Measurements from ENCODE around the gene ADRA2C. TPM values are rescaled to one million over a fixed set of nuclear protein-coding genes. Genes with fewer than 3 reads are reported as not detected.

ADRA2C gene
- total RNA-seq, 3 donors from 2014 or later, result 1.6 to 6.9 (median 3.5) TPM

DNA sequence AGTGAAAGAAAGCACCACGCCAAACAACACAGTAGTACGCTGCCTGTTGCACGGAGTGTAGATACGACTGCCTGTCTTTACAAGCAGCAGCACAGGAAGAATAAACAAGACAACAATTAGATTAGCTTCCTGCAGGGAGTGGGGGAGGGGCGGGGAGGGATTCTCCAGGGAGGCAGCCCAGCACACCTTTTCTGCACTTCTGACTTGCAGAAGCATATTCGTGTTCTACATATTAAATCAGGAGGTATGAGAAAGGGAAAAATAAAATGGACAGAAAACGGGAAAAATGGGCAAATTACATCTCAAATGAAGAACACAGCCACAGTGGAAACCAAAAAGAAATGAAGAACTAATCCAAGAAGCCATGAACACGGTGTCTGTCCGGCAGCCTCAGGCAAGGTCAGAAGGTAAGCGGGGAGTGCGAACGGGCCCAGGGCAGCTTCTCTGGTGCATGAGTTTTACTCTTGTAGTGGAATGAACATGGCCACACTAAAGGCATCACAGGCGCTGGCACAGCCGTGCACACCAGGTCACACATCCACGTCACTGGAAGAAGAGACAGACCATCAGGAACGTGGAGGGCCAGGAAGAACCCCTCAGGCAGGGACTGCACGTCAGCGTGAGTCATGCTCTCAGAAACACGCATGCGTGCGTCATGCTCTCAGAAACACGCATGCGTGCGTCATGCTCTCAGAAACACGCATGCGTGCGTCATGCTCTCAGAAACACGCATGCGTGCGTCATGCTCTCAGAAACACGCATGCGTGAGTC lies 20.1 kb upstream of the ADRA2C start:
- Histone ChIP-seq H3K4me3 (no peak overlapping the region), H3K27ac (no peak overlapping the region), H3K4me1 (no peaks in the 10 kb centered on the region), H3K27me3 (peaks cover 6 to 79% of the 10 kb centered on the region in 2 donors), H3K36me3 (no peaks in the 10 kb centered on the region), H3K9me3 (peaks cover 4 to 12% of the 10 kb centered on the region in 2 donors)
- no peak for DNase-seq (ENCODE audit: low spot score in 2 of 2)
- TF ChIP-seq POLR2A (IDR thresholded peaks at IDR 0.05) (no peak), POLR2AphosphoS5 (IDR thresholded peaks at IDR 0.05) (no peak)
- TF ChIP-seq, protein P1, sequence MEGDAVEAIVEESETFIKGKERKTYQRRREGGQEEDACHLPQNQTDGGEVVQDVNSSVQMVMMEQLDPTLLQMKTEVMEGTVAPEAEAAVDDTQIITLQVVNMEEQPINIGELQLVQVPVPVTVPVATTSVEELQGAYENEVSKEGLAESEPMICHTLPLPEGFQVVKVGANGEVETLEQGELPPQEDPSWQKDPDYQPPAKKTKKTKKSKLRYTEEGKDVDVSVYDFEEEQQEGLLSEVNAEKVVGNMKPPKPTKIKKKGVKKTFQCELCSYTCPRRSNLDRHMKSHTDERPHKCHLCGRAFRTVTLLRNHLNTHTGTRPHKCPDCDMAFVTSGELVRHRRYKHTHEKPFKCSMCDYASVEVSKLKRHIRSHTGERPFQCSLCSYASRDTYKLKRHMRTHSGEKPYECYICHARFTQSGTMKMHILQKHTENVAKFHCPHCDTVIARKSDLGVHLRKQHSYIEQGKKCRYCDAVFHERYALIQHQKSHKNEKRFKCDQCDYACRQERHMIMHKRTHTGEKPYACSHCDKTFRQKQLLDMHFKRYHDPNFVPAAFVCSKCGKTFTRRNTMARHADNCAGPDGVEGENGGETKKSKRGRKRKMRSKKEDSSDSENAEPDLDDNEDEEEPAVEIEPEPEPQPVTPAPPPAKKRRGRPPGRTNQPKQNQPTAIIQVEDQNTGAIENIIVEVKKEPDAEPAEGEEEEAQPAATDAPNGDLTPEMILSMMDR (IDR thresholded peaks at IDR 0.05), result no peak
- intact Hi-C loops (cut with DNase I; ENCODE audit: low total_unique reads), result loop anchor here (5.0 kb wide), 1 partner anchor 749 kb away; no protein-coding TSS in a partner anchor

DNA sequence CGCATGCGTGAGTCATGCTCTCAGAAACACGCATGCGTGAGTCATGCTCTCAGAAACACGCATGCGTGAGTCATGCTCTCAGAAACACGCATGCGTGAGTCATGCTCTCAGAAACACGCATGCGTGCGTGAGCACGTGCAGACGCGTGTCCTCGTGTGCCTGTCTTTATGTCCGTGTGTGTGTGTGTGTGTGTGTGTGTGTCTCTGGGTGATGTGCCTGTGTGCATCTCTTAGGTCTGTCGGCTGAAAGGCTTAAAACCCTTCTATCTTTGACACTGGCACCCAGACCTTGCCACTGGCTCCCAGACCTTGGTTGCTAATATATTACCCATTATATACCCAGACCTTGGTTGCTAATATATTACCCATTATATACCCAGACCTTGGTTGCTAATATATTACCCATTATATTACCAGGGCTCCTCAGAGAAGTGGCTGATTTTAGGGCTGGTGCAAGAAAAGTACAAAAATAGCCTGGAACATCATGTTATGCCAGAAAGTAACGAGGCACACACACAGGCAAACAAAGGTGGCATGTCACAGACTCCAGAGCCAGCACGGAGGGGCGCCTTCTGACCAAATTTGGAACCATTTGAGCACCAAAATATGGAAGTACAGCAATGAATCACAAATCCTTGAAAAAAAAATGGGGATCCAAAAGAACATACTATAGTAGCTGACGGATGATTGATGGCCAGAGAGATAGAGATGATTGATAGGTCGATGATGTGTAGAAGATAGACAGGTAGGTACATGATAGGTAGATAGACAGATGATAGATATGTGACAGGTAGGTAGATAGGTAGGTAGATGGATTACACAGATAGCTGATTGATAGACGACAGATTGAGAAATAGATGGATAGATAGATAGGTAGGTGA lies 19.2 kb upstream of the ADRA2C start:
- H3K27ac ChIP-seq, result no peak overlapping the region
- TF ChIP-seq, protein P1 (IDR thresholded peaks at IDR 0.05), result no peak
- TF ChIP-seq POLR2AphosphoS5 (IDR thresholded peaks at IDR 0.05) (no peak), POLR2A (IDR thresholded peaks at IDR 0.05) (no peak)
- H3K4me3 ChIP-seq, result no peak overlapping the region
- intact Hi-C loops (cut with DNase I; ENCODE audit: low total_unique reads), result loop anchor here (5.0 kb wide), 1 partner anchor 750 kb away; no protein-coding TSS in a partner anchor
- H3K4me1 ChIP-seq, result no peaks in the 10 kb centered on the region
- no peaks in the 10 kb centered on the region for H3K36me3 ChIP-seq
- DNase-seq (ENCODE audit: low spot score in 2 of 2), result no peak
- peaks cover 6 to 79% of the 10 kb centered on the region in 2 donors for H3K27me3 ChIP-seq
- peaks cover 4 to 8% of the 10 kb centered on the region in 2 donors for H3K9me3 ChIP-seq

DNA sequence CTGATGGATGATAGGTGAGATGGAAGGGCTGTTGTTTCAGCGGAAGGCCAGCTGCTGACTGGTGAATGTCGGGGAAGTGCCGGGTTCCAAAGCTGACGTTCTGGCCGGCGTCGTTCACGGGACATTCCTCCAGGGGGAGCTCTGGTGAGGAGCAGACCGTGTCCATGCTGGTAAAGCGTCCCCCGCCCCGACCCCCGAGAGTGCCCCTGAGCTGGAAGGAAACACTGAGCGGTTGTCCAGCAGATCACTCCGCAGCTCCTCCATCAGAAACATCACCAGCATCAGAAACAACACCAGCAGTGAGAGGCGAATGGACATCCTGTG lies 18.6 kb upstream of the ADRA2C start:
- Histone ChIP-seq H3K27me3 (peaks cover 6 to 79% of the 10 kb centered on the region in 2 donors), H3K36me3 (no peaks in the 10 kb centered on the region), H3K4me3 (no peak overlapping the region), H3K27ac (no peak overlapping the region), H3K9me3 (peaks cover under 1 to 3% of the 10 kb centered on the region in 2 donors), H3K4me1 (no peaks in the 10 kb centered on the region)
- intact Hi-C loops (cut with DNase I; ENCODE audit: low total_unique reads), result loop anchor here (5.0 kb wide), 1 partner anchor 750 kb away; no protein-coding TSS in a partner anchor
- TF ChIP-seq POLR2A (IDR thresholded peaks at IDR 0.05) (no peak), POLR2AphosphoS5 (IDR thresholded peaks at IDR 0.05) (no peak)
- TF ChIP-seq, protein P1 (IDR thresholded peaks at IDR 0.05), result no peak
- no peak for DNase-seq (ENCODE audit: low spot score in 2 of 2)

DNA sequence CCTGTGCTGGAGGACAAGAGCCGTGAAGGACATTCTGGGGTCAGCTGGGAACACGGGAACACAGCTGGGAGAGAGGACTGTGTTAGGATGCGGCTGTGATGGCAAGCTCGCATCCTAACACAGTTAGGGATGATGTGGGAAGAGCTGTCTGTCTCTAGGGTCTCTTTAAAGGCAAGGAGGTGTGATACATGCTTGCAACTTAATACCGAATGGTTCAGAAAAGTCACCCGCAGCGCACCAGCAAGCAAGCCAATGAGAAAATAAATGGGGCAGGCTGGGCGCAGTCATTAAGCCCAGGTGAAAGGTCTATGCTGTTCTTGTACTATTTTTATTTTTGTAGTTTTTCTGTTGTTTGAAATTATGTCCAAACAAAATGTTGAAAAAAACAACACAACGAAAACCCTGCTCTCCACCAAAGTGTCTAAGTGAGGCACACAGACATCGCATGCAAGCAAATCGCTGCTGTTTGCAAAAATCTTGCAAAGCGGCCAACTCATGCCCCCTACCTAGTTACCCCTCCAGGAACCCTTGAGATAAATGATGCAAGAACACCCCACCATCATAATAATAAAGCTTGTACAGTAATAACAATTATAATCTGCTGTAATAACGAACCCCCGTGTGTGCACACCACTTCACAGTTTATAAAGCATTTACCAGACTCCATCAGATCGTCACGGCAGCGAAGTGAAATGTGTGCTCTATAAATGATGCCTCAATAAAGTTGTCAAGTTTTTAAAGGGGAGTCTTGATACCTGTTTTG lies 17.9 kb upstream of the ADRA2C start:
- Histone ChIP-seq H3K36me3 (no peaks in the 10 kb centered on the region), H3K27me3 (peaks cover 6 to 79% of the 10 kb centered on the region in 2 donors), H3K4me1 (no peaks in the 10 kb centered on the region), H3K9me3 (no peaks in the 10 kb centered on the region), H3K27ac (no peak overlapping the region), H3K4me3 (no peak overlapping the region)
- intact Hi-C loops (cut with DNase I; ENCODE audit: low total_unique reads), result loop anchor here (5.0 kb wide), 1 partner anchor 751 kb away; no protein-coding TSS in a partner anchor
- TF ChIP-seq POLR2AphosphoS5 (IDR thresholded peaks at IDR 0.05), result no peak
- TF ChIP-seq, protein P1 (IDR thresholded peaks at IDR 0.05), result no peak
- TF ChIP-seq POLR2A (IDR thresholded peaks at IDR 0.05), result no peak
- no peak for DNase-seq (ENCODE audit: low spot score in 2 of 2)
